Amniotic stem cell (primary cell): ENCODE data around the gene SNAPC4.
"Not testable (repeated sequence)": the region's sequence is repeated elsewhere in the genome, so short reads cannot be mapped to it uniquely, and the experiment has no call there.

Experiments used
- DNase-seq: peaks from one replicate; lab custom pipeline; 2025; lab: John Stamatoyannopoulos, UW

SNAPC4 gene

DNA sequence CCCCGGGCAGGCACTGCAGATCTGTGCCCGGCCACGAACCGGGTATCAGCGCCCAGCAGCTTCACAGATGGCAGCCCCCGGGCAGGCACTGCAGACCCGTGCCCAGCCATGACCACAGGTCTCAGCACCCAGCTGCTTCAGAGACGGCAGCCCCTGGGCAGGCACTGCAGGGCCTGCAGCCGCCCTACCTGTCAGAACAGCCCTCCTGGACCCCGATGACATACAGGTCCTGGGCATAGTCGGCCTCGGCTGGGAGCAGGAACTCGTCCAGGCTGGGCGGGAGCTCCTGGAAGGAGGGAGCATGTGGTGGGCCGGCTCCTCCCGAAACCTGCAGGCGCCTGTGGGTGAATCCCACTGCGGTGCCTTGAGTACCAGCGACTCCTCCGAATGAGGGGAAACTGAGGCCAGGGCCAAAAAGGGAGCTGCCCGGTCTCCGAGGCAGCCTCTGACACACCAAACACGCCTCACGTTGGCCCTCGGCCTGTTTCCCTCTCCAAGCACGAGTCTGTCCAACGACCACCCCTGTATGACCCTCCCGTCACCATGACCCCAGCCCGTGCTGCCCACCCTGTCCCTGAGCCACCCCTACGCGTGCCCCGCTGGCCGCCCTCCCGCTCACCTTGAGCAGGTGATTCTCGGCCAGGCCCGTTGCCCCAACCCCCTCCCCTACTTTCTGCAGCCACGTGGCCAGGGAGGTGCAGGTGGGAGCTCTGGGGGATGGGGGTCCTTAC, 34.0 kb upstream of the SNAPC4 start:
- DNase-seq, result no peak

DNA sequence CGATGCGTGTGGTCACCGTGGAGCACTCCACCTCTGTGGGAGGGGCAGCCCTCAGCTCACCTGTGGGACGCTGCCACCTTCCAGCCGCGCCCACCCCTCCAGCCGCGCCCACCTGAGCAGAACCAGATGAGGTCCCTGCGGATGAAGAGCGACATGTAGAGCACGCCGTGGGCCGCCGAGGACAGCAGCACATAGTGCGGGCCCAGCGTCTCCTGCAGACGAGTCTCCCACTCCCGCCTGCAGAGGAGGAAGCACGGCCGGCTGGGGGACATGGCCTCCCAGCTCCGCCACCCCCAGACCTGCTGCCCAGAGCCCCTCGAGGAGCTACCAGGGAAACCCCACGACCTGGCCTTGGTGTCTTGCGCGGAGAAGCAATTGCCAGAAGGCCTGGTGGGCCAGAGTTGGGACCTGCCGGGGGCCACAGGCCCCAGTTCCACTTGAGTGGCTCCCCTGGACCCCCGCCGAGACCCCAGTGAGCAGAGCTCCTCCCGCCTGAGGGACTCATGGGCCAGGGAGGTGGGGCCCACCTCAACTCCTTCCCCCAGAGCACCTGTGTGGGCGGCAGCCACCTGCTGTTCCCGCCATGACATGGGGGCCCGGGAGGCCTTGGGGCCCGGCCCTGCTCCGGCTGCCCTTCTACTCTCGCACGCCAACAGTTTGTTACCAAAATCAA, 33.2 kb upstream of the SNAPC4 start:
- DNase-seq, result no peak

DNA sequence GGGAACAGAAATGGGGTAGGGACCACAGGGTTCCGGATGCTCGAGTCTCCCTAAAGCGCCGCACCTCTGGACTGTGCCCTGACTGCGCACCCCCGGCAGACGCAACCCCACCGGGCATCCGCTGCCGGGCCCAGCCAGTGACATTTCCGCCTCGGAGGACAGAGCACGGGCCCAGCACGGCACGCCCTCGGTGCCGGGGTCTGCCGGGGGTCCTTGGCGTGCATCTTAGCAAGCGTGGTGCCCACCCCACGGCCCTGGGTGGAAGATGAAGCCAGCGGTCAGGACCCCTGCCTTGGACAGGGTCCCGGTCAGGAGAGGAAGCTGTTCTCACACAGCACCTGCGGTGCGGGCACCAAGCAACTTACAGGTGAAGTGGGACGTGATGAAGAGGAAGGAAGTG, 32.6 kb upstream of the SNAPC4 start:
- DNase-seq, result no peak

DNA sequence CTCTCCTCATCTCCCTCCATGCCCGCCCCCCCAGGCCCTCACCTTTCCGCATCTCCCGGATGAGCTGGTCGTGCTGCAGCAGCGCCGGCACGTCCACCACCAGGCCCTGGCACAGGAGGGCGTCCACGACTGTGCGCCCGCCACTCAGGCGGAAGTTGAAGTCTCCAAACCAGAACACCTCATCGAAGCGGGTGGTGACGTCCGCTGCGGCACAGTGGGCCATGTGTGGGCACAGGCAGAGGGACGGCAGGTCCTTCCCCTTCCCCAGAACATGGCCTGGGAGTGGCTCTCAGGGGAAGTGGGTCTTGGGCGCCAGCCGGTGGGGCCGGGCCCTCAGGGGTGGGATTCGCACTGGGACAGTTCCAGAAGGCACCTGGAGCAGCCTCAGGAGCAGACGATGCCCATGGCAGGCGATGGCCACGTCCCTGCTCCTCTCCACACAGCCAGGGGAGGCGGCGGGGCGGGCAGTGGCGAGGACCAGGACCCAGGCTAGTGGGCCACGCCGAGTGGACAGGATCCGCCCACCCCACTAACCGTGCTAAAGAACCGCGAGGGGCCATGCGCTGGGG, 31.9 kb upstream of the SNAPC4 start:
- DNase-seq, result no peak

DNA sequence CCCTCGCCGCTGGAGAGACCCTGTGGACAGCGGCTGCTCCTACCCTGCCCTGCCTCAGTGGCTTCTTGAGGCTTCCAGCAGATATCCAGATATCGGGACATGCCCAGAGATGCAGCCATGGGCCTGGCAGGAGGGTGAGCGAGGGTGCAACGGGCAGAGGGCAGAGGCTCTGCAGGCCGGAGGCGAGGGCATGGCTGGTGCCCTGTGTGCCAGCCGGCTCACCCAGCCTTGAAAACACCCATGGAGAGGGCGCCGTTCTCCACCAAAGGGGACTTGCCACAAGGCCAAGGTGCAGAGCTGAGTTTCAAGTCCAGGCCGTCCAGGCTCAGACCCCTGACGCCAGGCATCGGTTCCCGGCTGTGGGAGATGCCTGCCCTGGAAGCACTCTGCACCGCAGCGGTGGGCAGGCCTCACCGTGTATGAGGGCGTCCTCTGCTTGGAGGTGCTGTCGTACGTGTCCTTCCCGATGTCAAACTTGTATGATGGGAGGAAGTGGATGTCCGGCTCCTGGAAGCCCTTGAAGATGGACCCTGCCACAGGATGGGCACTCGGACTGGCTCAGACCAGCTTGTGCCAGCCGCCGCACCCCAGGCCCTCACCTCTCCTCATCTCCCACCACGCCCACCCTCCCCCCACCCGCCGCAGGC, 30.7 kb upstream of the SNAPC4 start:
- DNase-seq, result no peak

DNA sequence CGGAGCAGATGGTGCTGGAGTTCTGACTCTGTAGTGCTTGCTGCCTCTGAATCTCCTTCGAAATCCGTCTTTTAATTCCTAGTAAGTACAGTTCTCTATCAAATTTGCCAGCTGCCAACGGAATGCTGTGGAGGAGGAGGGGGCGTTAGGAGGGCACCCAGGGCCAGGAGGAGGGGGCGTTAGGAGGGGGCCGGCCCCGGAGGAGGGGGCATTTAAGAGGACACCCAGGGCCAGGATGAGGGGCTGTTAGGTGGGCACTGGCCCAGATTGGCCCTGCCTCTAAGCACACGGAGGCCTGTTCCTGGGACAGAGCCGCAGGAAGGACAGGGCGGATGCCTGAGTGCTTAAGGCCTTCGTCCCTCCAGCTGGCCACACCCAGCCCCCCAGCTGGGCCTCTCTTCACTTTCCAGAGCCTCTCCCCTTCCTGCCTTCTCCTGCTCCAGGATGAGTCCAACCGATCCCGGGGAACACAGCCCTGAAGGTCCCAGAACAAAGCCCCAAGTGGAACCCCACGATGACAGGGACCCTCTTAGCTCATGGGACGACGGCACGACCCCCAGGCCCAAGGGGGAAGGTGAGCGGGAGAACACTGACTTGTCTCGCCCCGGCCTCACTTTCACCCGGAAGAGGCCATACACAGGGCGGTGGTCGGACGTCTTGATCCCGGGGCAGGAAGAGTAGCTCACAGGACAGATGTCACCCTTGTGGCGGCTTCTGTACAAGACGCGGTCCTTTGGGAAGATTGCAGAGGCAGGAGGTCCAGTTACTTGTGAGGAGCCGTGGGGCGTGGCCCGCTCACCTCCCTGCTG, 29.9 kb upstream of the SNAPC4 start:
- no peak for DNase-seq

DNA sequence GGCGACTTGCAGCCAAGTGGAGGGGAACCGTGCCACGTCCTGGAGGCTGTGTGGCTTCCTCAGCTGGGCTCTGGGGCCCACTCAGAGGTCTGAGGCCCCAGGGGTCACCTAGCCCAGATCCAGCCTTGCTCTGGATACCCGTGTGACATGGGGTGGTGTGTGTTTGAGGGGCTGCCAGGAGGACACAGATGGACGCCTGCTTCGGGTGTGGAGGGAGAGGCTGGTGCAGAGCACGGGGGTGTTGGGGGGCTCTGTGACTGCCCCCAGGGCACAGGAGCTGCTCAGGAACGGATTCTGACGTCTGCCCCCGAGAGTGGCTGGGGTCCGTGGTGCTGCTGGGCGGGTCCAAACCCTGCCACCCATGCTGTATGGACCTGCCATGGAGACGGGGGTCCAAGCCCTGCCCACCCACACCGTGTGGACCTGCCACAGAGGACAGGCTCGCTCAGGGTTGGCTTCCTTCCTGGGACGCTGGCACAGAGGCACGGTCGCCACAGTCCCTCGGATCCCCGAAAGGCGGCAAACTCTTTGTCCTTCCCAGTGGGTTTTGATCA, 29.2 kb upstream of the SNAPC4 start:
- DNase-seq, result no peak

DNA sequence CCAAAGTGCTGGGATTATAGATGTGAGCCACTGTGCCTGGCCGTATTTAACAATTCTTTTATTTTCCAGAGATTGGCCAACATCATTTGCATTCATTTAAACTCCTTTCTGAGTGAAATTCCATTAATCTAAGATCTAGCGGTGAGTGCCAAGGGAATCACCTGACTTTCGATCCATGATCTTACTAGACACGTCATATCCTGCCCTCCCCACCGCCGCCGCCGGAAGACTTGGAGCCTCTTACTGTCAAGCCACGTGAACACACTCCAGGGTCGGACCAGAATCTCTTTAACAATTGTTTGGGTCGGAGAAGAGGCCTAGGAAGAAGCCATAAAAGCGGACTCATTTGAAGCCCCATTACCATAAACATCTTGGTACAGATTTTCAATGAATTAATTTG, 26.8 kb upstream of the SNAPC4 start:
- DNase-seq, result no peak

DNA sequence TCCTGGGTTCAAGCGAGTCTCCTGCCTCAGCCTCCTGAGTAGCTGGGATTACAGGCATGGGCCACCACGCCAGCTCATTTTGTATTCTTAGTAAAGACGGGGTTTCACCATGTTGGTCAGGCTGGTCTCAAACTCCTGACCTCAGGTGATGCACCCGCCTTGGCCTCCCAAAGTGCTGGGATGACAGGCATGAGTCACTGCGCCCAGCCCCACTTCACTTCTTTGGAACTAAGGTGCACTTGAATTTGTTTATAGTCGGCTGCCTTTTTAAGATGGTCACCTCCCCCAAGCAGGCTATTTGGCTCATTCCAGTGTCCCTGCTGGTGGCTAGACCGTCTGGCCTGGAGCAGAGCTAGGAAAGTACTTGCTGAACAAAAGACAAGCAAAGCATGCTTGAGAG, 25.4 kb upstream of the SNAPC4 start:
- DNase-seq, result not testable (repeated sequence)

DNA sequence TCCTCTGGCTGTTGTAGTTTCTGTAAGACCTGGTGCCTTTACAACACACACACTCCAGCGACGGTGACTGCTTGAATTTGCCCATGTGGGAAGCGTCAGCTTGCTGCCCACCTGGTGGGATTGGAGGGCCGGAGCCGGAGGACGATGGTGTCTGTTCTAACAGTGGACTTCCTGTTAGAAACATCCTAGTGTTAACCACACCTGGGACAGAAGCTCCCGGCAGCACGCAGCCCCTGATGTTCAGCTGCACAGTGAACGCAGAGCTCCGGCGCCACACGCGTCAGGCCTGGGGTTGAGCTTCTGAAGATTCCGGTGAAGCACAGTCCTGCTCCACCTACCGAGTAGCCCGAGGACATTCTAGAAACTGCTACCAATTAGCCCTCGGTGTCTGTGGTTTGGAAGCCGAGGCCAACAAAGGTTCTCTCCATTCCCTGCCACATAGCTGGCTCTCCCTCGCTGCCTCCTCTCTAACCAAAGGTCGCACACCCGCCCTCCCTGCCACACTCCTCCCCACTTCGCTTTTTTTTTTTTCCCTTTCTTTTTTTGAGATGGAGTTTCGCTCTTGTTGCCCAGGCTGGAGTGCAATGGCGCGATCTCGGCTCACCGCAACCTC, 24.9 kb upstream of the SNAPC4 start:
- no peak for DNase-seq

DNA sequence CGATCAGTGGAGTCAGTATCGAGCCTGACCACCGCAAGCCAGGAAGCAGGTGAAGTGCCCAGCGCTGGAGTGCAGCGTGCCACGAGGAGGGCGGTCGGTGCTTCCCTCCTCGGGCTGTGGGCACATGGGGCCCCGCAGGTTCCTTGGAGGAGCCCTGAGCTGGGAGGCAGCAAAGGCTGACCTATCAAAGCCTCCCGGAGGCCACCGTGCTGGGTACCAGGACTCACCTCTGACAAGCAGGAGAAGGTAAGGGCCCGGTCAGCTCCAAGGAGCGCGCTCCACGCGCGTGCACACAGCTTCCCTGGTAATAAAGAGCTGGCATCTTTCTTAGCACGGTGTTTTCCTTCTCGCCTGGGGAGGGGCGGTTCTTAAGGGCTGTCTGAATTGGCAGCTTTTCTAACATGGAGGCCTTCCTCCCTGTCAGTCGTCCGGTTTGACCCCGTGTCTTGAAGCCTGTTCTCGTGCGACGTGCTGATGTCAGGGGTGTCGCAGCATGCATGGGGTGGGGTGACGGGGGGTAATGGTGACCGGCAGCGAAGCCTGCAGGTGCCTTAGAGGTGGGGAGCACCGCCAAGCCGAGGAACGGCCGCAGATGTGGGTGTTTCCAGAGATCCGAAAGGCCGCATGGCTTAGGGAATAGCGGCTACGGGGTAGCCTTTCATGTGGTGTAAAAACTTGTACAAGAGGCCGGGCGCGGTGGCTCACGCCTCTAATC, 23.6 kb upstream of the SNAPC4 start:
- no peak for DNase-seq

DNA sequence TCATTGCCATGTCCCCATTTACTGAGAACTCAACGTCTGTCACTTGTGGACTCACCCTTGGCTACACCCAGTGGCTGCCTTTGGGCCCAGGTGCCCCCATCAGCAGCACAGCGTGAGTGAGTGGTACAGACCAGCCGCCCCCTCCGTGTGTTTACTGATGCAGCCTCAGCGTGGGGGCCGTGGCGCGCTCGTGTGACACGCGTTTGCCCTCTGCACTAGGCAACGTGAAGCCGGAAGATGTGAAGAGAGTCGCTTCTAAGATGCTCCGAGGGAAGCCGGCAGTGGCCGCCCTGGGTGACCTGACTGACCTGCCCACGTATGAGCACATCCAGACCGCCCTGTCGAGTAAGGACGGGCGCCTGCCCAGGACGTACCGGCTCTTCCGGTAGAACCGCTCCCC, 22.9 kb upstream of the SNAPC4 start:
- DNase-seq, result no peak

DNA sequence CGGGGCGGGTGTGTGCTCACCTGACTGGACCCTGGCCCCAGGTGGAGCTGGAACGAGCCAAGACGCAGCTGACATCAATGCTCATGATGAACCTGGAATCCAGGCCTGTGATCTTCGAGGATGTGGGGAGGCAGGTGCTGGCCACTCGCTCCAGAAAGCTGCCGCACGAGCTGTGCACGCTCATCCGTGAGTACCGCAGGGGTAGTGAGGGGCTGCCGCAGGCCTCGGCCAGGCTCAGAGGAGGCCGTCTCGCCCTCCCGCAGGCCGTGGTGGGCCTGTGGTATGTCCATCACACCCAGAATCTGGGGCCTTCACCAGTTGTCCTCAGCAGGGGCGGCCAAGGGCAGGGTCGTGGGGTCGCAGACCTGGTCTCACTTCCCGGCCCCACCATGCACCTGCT, 21.8 kb upstream of the SNAPC4 start:
- DNase-seq, result no peak

DNA sequence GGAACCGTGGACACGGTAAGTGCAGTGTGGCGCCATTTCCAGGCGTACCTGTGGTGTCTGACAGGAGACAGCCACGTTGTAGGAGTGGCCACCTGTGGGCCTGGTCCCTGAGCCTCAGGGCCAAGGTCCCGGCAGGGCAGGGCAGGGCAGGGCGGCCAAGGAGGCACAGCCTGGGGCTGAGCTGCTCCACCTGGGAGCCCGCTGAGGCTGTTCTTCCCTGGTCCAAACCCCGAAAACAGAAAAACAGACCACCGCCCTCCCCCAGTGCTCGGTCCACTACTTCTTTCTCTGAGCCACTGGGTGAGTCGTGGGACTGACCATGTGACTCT, 19.1 kb upstream of the SNAPC4 start:
- DNase-seq, result no peak

DNA sequence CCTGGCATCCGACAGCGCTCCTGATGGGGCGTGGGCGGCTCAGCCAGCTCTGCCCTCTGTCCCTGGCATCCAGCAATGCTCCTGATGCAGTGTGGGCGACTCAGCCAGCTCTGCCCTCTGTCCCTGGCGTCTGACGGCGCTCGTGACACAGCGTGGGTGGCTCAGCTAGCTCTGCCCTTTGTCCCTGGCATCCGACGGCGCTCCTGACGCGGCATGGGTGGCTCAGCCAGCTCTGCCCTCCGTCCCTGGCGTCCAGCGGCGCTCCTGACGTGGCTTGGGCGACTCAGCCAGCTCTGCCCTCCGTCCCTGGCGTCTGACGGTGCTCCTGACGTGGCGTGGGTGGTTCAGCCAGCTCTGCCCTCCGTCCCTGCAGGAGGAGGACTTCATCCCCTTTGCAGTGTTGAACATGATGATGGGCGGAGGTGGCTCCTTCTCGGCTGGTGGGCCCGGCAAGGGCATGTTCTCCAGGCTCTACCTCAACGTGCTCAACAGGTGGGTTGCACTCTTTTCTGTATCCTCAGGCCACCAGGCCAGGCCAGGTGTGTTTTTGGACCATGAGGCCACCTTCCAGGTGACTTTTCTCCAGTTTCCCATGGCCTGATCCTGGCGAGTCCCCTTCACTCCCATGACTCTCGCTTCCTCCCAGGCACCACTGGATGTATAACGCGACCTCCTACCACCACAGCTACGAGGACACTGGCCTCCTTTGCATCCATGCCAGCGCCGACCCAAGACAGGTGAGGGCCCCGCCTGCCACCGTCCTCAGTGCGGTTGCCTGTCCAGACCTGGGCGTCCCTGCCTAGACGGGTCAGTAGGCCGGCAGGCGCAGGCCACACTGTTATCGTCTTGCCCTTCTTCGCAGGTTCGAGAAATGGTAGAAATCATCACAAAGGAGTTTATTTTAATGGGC, 18.5 kb upstream of the SNAPC4 start:
- DNase-seq, result no peak

DNA sequence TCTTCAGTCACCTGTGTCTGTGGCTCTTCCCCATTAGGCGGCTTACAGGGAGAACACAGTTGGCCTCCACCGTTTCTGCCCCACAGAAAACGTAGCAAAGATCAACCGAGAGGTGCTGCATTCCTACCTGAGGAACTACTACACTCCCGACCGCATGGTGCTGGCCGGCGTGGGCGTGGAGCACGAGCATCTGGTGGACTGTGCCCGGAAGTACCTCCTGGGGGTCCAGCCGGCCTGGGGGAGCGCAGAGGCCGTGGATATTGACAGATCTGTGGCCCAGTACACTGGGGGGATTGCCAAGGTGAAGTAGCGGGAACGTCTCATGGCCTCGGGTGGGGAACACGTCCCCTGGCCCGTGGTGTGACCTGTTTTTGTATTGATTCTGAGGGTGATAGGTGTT, 16.9 kb upstream of the SNAPC4 start:
- no peak for DNase-seq

DNA sequence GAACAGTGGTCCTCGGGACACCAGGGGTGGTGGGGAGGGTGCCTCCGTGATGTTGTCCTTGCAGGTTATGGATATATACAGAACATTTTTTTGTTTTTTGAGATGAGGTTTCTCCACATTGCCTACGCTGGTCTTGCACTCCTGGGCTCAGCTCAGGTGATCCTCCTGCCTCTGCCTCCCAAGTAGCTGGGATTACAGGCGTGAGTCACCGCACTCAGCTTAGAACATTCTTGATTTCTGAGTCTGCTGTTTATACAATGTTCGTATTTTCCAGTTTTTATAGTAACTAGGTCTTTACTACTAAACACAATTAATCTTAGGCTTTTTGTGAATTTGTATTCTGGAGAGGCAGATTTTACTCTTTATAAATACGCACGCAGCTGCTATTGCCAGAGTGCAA, 16.5 kb upstream of the SNAPC4 start:
- DNase-seq, result no peak

DNA sequence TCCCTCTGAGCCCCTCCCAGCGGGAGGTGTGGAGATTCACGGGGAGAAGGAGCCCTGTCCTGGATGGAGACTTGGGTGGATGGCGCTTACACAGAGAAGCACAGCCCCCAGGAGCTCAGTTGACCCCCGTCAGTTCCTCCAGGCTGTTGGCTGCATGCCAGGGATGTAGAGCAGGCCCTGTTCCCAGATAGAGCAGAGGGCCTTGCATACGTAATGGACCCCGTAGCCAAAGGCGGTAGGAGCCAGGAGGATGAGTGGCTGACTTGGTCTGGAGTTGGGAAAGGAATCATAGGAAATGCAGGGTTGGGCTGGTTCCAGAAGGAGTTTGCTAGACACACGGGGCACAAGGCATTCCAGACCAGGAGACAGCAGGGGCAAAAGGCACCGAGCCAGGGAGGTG, 13.0 kb upstream of the SNAPC4 start:
- DNase-seq, result no peak

DNA sequence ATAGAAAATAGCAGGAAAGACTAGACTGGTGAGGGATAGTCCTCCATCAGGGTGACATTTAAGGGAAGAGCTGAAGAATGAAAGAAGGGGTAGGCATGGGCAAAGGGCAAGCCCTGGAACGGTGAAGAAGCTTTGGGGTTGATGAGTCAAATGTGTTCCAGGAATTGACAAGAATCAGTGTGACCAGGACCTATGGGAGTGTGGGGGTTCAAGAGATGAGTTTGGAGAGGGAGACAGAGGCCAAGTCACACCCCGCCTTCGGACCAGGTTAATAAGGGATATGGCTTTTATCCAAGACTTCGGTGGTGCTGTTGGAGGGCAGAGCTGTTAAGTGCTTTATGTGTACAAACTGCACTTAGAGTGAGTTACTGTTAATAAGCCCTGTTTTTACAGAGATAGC, 11.4 kb upstream of the SNAPC4 start:
- no peak for DNase-seq
